BE2C (cell line): ENCODE data around the gene STX16.
"Not testable (repeated sequence)": the region's sequence is repeated elsewhere in the genome, so short reads cannot be mapped to it uniquely, and the experiment has no call there.

Experiments used
- DNase-seq: peaks from one replicate; pipeline ENCODE4 v3.0.0-alpha.2; 2020
- H3K27me3 ChIP-seq: fragments of 250-450 bp; sonication (Bioruptor Pico); 2 replicates; pipeline ENCODE4 v1.5.1; 2020; ENCODE audit warnings: mild to moderate bottlenecking
- H3K36me3 ChIP-seq: fragments of 250-450 bp; sonication (Bioruptor Pico); 2 replicates; pipeline ENCODE4 v1.5.1; 2020; ENCODE audit warnings: mild to moderate bottlenecking
- H3K4me1 ChIP-seq: fragments of 250-450 bp; sonication (Bioruptor Pico); 2 replicates; pipeline ENCODE4 v1.5.1; 2020
- H3K4me3 ChIP-seq: 2 replicates; pipeline ENCODE4 v1.5.1; 2011; ENCODE audit warnings: low read depth, low read length
- H3K9me3 ChIP-seq: fragments of 250-450 bp; sonication (Bioruptor Pico); 2 replicates; pipeline ENCODE4 v1.5.1; 2020
- TF ChIP-seq, protein P1 (sequence below): IDR thresholded peaks from 2 replicates; pipeline ENCODE4 v1.5.1; 2012; ENCODE audit warnings: mild to moderate bottlenecking, low read depth, low read length

STX16 gene

DNA sequence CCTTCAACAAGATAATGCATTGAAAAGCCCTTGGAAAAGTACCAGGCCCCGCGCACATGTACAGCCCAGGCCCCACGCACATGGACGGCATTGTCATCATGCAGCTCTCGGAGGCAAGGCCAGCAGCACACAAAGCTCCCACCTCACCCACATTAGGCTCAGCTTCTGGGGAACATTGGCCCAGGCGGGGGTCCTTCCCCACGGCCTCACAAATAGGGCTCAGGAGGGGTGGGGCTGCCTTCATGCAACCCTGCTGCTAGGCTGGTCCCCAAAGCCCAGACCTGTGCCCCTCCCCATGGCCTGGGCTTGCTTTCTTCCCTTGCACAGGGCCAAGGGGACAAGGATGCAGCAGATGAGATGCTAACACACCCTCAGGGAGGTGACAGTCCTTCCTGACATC, 68.2 kb downstream of the STX16 start:
- H3K4me3 ChIP-seq = no peak overlapping the region
- TF ChIP-seq, protein P1, sequence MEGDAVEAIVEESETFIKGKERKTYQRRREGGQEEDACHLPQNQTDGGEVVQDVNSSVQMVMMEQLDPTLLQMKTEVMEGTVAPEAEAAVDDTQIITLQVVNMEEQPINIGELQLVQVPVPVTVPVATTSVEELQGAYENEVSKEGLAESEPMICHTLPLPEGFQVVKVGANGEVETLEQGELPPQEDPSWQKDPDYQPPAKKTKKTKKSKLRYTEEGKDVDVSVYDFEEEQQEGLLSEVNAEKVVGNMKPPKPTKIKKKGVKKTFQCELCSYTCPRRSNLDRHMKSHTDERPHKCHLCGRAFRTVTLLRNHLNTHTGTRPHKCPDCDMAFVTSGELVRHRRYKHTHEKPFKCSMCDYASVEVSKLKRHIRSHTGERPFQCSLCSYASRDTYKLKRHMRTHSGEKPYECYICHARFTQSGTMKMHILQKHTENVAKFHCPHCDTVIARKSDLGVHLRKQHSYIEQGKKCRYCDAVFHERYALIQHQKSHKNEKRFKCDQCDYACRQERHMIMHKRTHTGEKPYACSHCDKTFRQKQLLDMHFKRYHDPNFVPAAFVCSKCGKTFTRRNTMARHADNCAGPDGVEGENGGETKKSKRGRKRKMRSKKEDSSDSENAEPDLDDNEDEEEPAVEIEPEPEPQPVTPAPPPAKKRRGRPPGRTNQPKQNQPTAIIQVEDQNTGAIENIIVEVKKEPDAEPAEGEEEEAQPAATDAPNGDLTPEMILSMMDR = no peak
- H3K36me3 ChIP-seq = no peaks in the 10 kb centered on the region
- H3K27me3 ChIP-seq = no peaks in the 10 kb centered on the region; the same call in 1 of the 2 replicates
- DNase-seq = peak; percentile 4
- H3K9me3 ChIP-seq = no peaks in the 10 kb centered on the region
- H3K4me1 ChIP-seq = peaks cover 8% of the 10 kb centered on the region

DNA sequence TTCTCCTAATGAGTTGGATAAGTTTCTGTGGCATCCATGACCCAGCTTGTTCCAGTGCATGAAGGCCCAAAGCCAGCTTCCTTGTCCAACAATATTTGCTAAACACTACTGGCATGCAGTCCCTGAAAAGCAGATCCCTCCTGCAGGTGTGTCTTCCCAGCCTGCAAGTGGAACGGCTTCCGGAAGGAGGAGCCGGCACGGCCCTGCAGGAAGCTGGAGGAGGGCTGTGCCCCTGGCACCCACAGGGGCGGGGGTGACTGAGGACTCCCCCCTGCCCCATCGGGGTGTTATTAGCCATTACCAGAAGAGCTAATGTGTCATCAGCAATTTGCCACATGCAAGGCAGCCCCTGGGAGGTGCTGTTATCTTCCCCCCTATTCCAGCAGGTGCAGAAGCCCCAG, 68.9 kb downstream of the STX16 start:
- DNase-seq = no peak
- H3K4me1 ChIP-seq = peaks cover 8% of the 10 kb centered on the region
- TF ChIP-seq, protein P1 = no peak
- no peaks in the 10 kb centered on the region; the same call in 1 of the 2 replicates for H3K27me3 ChIP-seq
- H3K9me3 ChIP-seq = no peaks in the 10 kb centered on the region
- H3K36me3 ChIP-seq = no peaks in the 10 kb centered on the region
- H3K4me3 ChIP-seq = no peak overlapping the region

DNA sequence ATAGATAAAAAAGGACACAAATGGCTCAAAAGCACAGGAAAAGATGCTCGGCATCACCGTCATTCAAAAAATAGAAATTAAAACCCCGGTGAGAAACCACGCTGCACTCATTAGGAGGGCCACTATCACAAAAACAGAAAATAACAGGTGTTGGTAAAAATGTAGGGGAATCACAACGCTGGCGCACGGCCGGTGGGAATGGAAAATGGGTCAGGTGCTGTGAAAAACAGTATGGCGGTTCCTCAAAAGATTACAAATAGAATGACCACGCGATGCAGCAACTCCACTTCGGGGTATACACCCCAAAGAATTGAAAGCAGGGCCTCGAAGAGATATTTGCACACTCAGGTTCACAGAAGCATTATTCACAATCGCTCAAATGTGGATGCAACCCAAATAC, 69.8 kb downstream of the STX16 start:
- Histone ChIP-seq H3K9me3 (no peaks in the 10 kb centered on the region), H3K4me3 (no peak overlapping the region), H3K4me1 (peaks cover 8% of the 10 kb centered on the region), H3K27me3 (no peaks in the 10 kb centered on the region; the same call in 1 of the 2 replicates), H3K36me3 (no peaks in the 10 kb centered on the region)
- no peak for DNase-seq
- TF ChIP-seq, protein P1 = no peak

DNA sequence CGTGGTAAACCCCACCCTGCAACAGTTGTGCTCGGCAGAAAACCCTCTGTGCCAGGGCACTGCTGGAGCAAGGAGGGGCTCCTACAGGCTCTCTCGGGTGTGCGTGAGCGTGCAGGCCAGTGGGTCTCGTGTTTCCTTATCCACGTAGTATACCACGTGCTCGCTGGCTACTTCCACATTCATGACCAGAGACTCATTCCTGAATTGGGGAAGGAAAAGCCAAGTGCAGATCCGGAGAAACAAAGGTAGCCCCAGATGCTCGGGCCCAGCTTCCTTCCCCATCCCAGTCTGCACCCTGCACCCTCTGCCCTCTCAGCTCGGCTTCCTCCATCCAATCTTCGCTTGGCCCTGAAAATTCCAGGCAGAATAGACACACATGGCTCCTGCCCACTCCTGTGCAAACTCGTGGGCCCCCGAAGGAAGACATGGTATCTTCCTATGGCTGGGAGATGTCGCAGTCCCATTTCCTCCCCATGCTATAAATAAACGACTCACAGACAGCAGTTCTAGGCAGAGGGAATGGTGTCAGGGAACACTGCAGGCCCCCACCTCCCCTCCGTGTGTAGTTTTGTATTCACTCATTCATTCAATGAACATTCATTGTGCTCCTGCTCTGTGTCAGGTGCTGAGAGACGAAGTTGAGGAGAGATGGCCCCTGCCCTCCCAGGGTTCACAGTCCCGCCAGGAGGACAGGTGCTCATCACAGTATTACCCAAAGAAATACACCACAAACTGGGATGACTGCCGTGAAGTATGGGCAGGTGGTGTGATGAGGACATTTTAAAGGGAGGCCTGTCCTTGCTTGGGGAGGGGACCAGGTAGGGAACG, 71.1 kb downstream of the STX16 start:
- H3K4me1 ChIP-seq = no peaks in the 10 kb centered on the region; the same call in 1 of the 2 replicates
- no peaks in the 10 kb centered on the region for H3K36me3 ChIP-seq
- TF ChIP-seq, protein P1 = no peak
- DNase-seq = no peak
- H3K9me3 ChIP-seq = no peaks in the 10 kb centered on the region
- no peak overlapping the region for H3K4me3 ChIP-seq
- no peaks in the 10 kb centered on the region; the same call in 1 of the 2 replicates for H3K27me3 ChIP-seq

DNA sequence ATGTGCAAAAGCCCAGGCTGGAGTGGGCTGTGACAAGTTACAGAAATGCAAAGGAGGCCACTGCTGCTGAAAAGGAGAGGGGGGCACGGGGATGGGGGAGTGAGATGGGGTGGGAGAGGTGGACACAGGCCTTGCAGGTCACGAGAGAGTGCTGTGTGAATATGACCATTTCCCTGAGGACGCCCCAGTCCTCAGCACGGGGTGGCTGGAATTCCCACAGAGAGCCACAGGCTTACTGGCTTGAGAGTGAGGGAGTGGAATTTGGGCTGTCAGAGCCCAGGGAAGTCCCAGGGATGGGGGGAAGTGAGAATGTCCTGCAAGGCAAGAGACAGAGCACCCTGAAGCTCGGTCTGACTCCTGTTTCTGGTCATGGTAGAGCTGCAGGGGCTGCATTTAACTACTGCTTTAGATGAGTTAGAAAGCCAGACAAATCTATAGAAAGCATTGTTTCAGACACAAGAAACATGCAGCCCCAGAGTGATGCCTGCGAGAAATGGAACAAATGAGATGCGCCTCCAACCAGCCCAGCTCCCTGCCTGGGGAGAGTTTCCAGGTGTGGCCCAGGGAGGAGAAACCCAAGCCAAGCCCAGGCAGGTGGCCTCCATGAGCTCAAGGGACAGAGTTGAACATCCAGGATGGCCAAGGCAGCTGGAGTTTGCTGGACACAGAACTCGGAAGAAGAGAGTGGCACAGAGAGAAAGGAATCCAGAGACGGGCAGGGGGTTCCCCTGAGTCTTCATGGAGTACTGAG, 72.0 kb downstream of the STX16 start:
- TF ChIP-seq, protein P1 = no peak
- H3K9me3 ChIP-seq = no peaks in the 10 kb centered on the region
- no peaks in the 10 kb centered on the region for H3K36me3 ChIP-seq
- no peak overlapping the region for H3K4me3 ChIP-seq
- H3K27me3 ChIP-seq = no peaks in the 10 kb centered on the region; the same call in 1 of the 2 replicates
- H3K4me1 ChIP-seq = no peaks in the 10 kb centered on the region
- DNase-seq = no peak

DNA sequence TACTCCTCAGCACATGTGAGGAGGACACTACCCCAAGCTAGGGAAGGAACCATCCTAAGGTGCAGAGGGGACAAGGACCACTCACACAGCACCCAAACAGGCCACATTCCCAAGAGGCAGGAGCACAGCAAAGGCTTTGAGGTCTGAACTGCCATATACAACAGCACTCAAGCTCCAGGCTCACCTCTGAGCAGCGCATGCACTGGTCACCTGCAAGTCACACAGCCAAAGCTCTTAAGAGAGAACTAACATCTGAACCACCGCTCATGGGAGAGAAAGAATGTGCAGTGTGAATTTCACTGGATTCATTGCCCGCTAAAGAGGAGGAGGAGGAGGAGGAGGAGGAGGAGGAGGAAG, 72.5 kb downstream of the STX16 start:
- H3K27me3 ChIP-seq = no peaks in the 10 kb centered on the region; the same call in 1 of the 2 replicates
- DNase-seq = no peak
- TF ChIP-seq, protein P1 = no peak

DNA sequence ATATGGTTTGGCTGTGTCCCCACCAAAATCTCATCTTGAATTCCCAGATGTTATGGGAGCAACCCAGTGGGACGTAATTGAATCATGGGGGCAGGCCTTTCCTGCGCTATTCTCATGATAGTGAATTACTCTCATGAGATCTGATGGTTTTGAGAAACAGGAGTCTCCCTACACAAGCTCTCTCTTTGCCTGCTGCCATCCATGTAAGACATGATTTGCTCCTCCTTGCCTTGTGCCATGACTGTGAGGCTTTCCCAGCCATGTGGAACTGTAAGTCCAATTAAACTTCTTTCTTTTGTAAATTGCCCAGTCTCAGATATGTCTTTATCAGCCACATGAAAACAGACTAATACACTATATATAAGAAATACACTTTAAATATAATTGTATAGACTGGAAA, 75.1 kb downstream of the STX16 start:
- DNase-seq, H3K9me3 ChIP-seq, H3K4me3 ChIP-seq, H3K36me3 ChIP-seq, H3K27me3 ChIP-seq, H3K4me1 ChIP-seq: not testable (repeated sequence)

More for the DNA sequence above, 72.5 kb downstream of the STX16 start:
- Histone ChIP-seq H3K4me1 (no peaks in the 10 kb centered on the region), H3K9me3 (no peaks in the 10 kb centered on the region), H3K4me3 (no peak overlapping the region), H3K36me3 (no peaks in the 10 kb centered on the region)
